Fibroblast of skin of back (primary cell): Measurements from ENCODE around the gene ZNF281.

Source experiments
- DNase-seq: peaks from one replicate; pipeline ENCODE4 v3.0.0-alpha.2; 2013

The ZNF281 gene

DNA sequence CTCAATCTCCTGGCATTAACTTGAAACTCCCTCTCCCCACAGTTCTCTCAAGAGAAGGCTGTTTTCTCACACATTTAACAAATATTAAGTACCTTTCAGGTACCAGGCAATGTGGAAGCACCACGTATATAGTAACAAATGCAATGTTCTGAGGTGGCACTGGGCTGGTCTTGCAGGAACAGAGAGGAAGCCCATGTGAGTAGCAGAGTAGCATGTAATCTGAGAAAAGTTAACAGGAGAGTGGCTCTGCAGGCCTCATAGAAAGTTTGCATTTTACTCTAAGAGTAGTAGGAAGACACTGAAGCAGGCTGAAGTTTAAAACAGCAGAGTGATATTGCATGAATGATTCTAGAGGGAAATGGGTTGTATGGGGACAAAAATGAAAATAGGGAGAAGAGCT, 21.0 kb downstream of the ZNF281 start:
- no peak for DNase-seq

DNA sequence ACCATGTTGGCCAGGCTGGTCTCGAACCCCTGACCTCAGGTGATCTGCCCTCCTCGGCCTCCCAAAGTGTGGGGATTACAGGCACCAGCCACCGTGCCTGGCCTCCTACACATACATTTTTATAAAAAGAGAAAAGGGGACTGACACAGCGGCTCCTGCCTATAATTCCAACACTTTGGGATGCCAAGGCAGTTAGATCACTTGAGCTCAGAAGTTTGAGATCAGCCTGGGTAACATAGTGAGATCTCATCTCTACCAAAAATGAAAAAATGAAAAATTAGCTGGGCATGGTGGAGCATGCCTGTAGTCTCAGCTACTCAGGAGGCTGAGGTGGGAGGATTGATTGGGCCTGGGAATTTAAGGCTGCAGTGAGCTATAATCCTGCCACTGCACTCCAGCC, 23.4 kb downstream of the ZNF281 start:
- peak; percentile 62 for DNase-seq

DNA sequence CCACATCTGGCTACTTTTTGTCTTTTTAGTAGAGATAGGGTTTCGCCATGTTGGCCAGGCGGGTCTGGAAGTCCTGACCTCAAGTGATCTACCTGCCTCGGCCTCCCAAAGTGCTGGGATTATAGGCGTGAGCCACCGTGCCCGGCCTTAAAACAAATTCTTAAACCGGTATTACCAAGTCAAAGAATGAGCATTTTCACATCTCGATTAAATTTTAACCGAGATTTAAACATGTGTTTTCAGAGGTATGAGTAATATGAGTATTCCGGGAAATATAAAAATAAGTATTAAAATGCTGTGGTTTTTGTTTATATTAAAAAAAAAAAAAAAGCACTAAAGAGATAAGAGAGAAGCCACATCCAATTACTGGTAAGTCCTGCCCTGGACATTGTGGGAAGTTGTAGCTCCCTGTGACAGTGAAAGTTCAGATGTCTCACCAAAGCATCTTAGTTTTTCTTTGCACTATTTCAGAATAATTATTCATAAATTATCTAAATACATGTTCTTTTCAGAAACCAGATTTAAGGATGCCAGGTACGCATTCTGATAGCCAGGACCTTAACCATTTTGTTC, 24.9 kb downstream of the ZNF281 start:
- peak; percentile 38 for DNase-seq

DNA sequence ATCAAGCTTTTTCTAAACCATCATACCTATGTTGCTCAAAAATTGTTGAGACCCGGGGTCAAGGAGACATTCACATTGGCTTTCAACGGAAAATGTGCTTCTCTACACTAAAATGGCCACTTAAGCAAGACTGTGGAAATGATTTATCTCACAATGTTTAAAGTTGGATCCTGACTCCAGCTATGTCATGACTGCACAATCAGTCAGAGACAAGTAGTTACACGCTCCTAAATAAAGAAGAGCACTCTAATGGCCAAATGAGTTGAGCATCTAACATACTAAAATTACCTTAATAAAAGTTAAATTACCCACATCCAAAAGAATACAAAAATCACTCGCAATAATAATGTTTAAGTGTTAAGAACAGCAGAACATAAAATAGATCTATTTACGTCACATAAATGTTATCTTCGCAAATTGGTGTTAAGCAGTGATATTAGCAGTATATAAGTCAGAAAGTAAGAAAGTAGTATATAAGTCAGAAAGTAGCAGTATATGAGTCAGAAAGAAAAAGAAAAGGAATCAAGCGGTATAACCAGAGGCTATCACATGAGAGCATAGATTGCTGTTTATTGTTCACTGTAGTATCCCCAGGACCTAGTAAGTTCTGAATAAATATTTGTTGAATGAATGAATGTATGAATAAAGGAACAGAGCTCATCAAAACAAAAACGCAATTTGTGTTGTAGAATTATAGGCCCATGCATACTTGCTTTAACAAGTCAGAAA, 28.4 kb downstream of the ZNF281 start:
- no peak for DNase-seq

DNA sequence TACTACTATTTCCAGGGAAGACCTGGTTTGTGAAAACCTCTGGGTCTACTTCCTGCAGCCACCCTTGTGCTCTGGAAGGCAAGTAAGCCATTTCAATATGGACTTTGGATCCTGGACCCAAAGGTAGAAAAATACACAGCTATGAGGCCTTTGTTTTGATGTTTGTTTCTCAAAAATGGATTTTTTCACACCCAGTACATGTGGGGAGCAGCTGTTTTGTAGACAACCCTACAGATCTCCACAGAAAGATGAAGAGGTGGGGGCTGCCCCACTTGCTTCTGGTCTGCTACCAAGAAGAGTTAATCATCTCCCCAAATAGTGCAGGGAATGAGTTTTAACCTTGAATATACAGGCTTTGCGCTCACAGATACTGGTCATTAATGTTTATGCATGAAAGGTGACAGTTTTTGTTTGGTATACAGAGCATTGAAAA, 29.2 kb downstream of the ZNF281 start:
- no peak for DNase-seq

DNA sequence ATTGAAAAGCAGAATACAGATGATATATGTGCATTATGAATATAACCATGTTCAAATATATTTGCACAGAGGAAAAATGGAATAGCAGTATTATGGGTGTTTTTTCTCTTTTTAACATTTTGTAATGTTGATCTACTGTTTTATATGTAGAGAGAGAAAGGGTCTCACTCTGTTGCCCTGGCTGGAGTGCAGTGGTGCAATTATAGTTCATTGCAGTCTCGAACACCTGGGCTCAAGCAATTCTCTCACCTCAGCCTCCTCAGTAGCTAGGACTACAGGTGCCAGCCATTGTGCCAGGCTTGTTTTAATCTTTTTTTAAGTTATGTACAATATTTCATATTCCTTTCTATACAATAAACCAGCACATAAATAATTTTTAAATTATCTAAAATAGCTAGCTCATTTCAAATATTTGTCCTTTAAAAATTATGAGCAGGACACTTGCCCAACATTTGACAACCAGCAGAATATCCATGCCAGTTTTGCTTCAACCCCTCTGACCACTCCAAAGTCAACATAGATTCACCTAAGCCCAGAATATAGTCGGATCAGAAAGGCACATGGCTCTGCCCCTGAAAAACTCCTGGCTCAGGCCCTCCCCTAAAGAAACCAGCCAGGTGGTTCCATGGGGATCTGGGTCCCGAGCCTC, 29.8 kb downstream of the ZNF281 start:
- no peak for DNase-seq

DNA sequence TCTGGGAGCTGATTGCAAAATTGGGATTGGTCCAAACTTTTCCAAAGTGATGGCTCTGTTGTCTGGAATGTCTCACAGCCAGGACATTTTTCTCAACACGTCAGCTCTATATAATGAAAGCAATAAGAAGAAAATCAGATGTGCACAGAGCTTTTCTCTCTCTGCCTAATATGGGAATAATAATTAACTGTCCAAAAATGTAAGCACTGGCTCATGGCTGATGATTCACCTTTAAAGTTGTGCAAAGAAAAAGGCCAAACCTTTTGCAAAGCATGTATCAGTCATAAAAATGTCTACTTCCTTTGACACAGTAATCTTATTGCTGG, 30.4 kb downstream of the ZNF281 start:
- DNase-seq, result peak; percentile 99

DNA sequence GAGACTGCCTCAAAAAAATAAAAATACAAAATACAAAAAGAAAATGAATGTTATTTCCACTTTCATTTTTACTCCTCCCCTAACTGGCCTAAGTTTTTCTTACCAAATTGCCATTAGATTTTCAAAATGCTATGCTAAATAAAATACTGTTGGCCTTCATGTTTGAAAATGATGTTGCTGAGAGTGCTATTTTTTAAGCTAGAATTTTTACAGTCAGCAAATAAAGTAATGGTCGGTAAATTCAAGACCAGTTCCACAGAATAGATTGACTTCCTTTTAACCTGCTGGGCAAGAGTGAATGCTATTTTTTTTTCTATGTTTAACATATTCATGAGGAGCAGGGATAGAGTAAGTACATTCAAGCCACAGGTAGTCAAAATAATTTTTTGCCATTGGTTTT, 31.7 kb downstream of the ZNF281 start:
- DNase-seq, result no peak

DNA sequence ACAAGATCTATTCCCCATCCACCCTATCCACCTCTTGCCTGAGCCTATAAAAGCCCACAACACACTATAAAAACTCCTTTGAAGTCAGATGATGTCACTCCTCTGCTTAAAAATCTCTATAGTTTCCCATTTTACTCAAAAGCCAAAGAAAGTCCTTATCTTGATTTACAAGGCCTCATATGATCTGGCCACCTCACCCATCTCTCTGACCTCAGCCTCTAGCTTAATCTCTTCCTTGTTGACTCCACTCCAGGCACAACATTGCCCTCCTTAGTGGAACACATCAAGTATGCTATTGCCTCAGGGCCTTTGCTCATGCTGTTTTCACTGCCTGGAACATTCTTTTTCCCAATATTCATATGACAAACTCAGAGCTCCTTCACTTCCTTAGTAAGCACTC, 33.3 kb downstream of the ZNF281 start:
- peak; percentile 51 for DNase-seq

DNA sequence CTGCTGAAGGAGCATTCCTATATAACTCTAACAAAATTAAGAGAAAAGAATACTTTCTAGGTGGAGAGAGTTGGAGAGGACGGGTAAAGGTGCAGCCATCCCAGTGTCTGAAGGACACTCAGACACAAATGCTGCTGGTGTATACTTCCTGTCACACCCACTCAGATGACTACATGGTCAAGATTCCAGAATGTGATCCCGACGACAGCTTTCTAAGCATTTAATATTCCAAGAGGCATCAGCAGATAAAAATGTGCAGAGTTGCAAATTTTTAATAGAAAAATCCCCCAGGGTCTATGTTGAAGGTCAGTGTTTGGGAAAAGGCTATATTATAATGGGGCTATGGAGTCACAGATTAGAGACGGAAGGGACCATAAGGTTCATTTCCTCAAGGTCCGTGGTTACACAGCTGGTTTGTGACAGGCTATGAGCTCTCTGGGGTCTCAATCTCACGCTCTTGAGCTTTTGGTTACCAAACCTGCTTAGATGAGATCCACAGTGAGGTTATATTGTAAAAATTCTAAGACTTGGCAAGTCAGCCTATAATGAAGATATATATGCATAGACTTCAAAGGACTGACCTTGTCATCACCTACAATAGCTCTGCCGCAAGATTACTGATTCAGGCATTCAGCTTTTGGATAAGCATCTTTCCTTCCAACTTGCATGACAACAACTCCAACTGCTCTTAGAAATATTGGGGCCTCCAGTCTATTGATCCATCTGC, 35.1 kb downstream of the ZNF281 start:
- peak; percentile 86 for DNase-seq

DNA sequence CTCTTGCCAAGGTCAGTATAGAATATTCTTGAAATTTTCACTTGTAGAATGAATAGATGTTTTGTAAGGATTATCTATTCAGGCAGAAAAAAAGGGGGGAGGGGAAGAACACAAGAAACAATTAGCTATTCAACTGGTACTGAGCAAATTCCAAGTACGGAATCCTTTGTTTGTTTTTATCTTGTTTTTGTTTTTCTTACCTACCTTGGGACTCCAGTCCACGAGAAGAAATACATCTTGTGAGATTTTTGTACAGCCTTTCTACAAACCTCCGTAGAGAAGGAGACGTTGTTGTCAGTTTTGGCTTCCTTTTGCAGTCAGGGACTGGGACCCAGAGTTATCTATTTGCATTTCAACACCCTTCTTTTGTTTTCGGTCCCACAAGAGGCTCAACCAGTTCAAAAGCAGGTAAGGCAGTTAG, 36.0 kb downstream of the ZNF281 start:
- no peak for DNase-seq

DNA sequence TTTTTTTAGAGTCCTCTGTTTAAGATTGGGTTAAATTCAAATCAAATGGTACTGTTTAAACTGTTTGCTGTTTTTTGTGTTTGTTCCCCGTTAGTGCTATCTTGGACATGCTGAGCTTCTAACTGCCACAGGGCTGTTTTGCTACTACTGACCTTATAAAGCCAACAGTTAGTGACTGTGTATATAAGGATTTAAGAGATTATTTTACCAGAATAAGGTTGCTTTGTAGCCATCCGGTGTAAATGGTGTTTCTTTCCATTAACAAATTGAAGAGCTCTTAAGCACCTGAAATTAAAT, 37.0 kb downstream of the ZNF281 start:
- DNase-seq, result no peak

DNA sequence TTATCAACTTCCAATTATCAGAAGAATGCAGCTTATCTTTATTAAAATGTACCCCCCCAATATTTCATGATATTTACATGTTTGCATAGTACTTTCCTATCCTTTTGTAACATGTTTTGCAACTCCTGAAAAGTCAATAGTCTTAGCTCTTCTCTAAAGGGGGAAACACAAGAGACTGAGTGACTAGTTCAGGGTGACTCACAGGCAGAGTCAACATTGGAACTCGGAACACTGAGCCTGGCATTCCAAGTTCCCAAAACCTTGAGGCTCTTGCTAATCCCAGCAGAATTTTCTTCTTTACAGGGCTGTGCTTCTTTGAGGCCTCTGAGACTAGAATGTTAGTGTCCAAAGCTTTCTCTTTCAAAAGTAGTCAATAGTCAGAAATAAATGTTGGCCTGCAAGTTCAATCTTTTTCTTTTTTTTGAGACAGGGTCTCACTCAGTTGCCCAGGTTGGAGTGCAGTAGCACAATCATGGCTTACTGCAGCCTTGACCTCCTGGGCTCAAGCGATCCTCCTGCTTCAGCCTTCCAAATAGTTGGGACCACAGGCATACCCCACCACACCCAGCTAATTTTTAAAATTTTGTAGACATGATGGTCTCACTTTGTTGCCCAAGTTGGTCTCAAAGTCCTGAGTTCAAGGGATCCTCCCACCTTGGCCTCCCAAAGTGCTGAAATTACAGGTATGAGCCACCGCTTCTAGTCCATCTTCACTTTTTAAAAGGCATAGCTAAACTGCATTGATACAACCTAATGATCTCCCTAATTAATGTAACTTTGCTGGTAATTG, 37.5 kb downstream of the ZNF281 start:
- DNase-seq, result peak; percentile 96

DNA sequence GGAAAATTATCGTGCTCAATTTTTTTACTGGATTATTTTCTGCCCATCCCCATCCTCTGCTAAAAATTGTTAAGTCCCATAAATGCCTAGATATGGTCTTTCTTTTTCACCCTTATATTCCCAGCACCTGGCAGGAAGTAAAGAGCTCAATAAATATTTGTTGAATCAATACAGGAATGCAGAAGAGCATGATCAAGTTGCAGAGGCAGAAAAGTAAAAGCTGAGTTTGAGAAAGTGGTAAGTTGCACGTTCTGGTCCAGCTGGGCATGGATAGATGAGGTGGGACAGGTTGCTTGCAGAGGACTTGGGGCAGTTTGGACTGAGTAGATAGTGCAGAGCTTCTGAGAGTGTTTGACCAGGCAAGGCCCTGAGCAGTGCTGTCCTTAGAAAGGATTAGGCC, 40.1 kb downstream of the ZNF281 start:
- DNase-seq, result no peak

DNA sequence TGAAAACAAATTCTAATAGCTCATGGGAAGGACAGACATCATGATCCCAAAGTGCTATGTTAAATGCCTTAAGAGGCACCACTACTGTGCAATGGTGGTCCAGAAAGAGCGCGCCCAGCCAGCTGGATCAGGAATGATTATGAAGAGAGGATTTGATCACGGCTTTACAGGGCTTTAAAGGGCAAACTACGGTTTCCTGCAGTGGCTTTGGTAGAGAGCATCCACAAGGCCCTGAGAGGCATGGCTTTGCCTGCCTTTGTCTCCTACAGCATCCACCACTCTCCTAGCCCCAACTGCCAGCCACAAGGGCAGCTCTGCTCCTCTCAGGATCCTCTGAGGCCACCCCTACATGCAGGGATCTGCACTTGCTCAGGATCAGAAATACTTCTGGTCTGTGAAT, 40.7 kb downstream of the ZNF281 start:
- DNase-seq, result no peak

DNA sequence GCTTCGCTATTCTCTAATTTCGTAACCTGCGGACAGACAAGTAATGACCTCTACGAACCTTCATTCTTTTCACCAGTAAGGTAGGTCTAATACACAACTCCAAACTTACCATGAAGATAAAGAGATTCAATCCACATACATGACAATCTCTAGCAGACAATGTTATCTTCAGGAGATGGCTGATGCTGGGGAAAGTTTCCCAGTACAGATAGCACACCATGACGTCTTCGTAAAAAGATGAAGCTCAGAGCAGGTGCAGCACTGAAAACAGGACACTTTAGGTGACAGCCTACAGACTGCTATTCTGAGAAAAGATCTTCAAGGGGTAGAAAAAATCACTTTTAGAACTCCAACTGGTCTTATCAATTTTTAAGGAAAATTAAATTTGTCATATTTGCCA, 41.3 kb downstream of the ZNF281 start:
- no peak for DNase-seq

DNA sequence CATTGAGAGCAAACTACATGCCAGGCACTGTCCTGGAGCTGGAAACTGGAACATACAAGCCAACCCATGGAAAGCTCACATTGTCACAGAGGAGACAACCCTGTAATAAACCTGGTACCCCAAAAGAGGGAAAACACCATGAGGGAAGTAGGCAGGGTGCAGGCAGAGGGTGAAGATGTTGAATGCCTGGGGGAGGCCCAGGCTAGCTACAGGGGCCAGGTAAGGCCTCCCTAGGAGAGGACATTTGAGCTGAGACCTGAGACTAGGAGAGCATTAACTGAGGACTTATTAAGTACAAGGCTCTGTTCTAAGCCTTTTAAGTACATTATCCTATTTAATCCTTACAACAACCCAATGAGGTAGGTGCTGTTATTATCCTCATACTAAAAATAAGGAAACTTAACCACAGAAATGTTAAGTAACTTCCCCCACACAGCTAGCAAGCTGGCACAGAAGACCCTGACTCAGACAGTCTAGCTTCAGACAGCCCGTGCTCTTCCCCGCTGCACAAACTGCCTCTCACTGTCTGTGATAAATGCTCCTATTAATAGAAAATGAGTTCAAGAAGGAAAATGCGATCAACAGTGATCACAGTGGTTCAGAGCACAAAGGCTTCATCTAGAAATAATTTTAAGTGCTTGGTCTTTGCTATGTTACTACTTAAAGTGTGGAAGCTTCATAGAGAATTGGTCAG, 41.8 kb downstream of the ZNF281 start:
- peak; percentile 96 for DNase-seq

DNA sequence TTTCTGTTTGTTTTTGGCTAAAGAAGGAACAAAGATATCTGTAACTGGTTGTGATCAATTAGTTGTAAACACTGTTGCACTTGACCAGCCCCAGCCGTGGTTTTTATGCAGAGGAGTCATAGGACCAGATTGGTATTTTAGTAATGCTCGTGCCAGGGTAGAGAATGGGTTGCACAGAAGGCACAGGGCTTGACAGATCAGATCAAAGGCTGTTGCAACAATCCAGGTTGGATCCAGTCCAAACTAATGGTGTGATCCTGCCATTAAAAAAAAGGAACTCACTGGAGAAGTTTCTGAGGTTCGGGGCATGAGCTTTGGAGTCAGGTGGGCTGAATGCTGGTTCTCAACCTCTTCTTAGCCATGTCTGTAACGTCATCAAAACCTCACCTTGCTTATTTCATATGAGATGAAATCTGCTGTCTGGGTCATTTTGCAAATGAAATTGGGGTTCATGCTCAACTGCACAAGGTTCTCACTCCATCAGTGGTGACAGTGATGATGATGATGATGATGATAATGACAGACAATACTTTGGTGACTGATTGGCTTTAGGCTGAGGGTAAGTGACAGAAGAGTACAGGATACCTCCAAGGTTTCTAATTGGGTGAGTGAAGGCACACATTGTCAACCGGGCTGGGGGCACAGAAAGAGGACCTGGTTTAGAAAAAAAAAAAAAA, 43.1 kb downstream of the ZNF281 start:
- DNase-seq, result no peak

DNA sequence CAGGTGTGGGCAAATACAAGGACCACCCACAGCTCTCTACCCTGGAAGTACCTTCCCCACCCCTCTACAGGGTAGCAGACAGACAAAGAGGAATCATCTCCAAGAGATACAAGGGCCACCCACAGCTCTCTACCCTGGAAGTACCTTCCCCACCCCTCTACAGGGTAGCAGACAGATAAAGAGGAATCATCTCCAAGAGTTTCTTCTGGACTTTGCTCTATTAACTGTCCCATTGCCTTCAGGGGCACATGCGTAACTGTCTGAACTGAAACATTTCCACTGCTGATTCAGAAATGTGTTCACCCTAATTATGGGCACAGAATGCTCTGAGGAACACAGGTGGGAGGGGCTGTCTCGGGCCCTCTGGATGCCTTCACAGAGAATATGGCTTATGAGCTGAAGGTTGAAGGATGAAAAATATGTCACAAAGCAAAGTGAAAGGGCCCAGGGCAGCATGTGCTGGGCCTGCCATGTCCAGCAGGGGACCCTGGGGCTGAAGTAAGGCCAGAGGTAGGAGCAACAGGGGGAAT, 43.9 kb downstream of the ZNF281 start:
- DNase-seq, result no peak

DNA sequence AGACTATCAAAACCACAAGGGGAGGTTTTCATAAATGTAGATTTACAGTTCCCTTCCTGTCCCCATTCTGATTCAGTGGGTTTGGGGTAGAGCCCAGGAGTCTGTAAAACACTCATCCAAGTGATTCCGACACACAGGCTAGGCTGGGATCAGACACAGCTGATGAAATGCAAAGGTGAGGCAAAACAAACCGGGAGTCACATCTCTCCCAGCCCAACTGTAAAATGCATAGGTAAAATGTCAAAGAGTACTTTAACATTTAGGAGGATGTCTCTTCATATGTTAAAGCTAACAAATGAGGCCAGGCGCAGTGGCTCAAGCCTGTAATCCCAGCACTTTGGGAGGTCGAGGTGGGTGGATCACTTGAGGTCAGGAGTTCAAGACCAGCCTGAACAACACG, 45.0 kb downstream of the ZNF281 start:
- DNase-seq, result no peak

DNA sequence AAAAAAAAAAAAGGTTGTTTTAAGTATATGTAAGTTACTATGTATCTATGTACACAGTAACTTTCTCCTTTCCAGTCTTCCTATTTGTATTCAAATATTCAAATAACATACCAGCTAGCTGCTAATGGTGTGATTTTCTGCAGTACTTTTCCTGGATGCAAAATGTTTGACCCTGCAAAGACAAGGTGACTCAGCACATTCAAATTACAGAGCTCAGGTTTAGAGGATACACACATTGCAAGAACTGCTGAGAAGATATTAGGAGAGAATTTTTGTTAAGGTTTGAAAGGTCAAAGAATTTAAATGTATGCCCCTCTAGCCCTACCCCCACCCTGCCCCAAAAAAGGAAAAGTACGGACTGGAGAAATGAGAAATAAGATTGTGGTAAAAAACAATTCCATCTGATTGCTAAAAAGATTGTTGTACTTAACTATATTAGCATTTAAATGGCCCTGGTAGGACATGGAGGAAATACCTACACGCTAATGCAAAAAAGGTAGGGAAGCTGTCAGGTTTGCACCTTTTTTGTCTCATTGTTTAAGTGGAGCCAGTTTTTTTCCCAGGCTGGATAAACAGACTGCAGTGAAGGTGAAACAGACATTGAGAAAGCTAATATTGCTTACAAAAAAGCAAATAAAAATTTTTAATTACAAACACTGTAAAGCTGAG, 45.6 kb downstream of the ZNF281 start:
- peak; percentile 53 for DNase-seq
